HepG2 (cell line): Measurements from ENCODE around the gene NDOR1. TPM values are rescaled to one million over a fixed set of nuclear protein-coding genes. Genes with fewer than 3 reads are reported as not detected.

ENCODE experiments used
- ARNTL ChIP-seq: sonication (generic); formaldehyde crosslinking; IDR thresholded peaks from 2 replicates; pipeline ENCODE4 v1.4.0; 2020; ENCODE audit warnings: mild to moderate bottlenecking, missing genetic modification reagents
- PAF1 ChIP-seq: IDR thresholded peaks from 2 replicates; pipeline ENCODE4 v1.6.1; 2016; ENCODE audit warnings: missing genetic modification reagents, missing compliant biosample characterization
- RBFOX2 ChIP-seq: fragments of 200-400 bp; formaldehyde crosslinking; IDR thresholded peaks from 2 replicates; pipeline ENCODE4 v1.6.1; 2017; ENCODE audit warnings: low read depth, mild to moderate bottlenecking, low read length
- SIX4 ChIP-seq: sonication (generic); formaldehyde crosslinking; IDR thresholded peaks from 2 replicates; pipeline ENCODE4 v1.4.0; 2020; ENCODE audit warnings: missing genetic modification reagents
- ZNF232 ChIP-seq: sonication (generic); formaldehyde crosslinking; IDR thresholded peaks from 2 replicates; pipeline ENCODE4 v1.4.0; 2020; ENCODE audit warnings: missing genetic modification reagents, borderline replicate concordance
- polyA plus RNA-seq, 8 experiments: library from polyadenylated mRNA; depleted of rRNA in 3 of 8; stranded (reverse) in 7 of 8; unstranded in 1 of 8; fragments of >200 nt; fragmentation: Illumina TruSeq in 4 of 8; extraction: Trizol in 4 of 8; gene quantifications; 2 replicates each; pipeline versions ENCODE4 v1.2.1 to v1.2.3, GENCODE V29; 2011 to 2016; ENCODE audit warnings: low read depth in 4 of 8, missing spikeins in 1 of 8, mixed read lengths in 1 of 8; ENCODE audit not compliant: insufficient read depth in 1 of 8
- total RNA-seq, 5 experiments: library from RNA; depleted of rRNA; stranded (reverse); fragments of >200 nt; fragmentation: Illumina TruSeq; extraction: Trizol; gene quantifications; 2 replicates each; pipeline ENCODE4 v1.2.3, GENCODE V29; 2016; ENCODE audit warnings: low read depth in 1 of 5
- TF ChIP-seq, protein P1 (sequence below): sonication (generic); formaldehyde crosslinking; IDR thresholded peaks from 2 replicates; pipeline ENCODE4 v1.4.0; 2020; ENCODE audit warnings: low read depth, missing genetic modification reagents
- TF ChIP-seq, protein P2 (sequence below): sonication (generic); formaldehyde crosslinking; IDR thresholded peaks from 2 replicates; pipeline ENCODE4 v1.5.0; 2020; ENCODE audit warnings: mild to moderate bottlenecking, missing genetic modification reagents, moderate library complexity
- TF ChIP-seq, protein P3 (sequence below): sonication (generic); formaldehyde crosslinking; conservative IDR thresholded peaks from 2 replicates; pipeline ENCODE4 v1.8.0; 2022; ENCODE audit warnings: missing genetic modification reagents
- TF ChIP-seq, protein P4 (sequence below): sonication (generic); formaldehyde crosslinking; conservative IDR thresholded peaks from 2 replicates; pipeline ENCODE4 v1.8.1; 2023; ENCODE audit warnings: missing genetic modification reagents
- TF ChIP-seq, protein P5 (sequence below): sonication (generic); formaldehyde crosslinking; IDR thresholded peaks from 2 replicates; pipeline ENCODE4 v1.8.1; 2023; ENCODE audit warnings: mild to moderate bottlenecking, inconsistent platforms, moderate library complexity, missing genetic modification reagents, borderline replicate concordance
- TF ChIP-seq, protein P6 (sequence below): sonication (generic); formaldehyde crosslinking; IDR thresholded peaks from 2 replicates; pipeline ENCODE4 v1.9.0; 2021; ENCODE audit warnings: missing genetic modification reagents, mild to moderate bottlenecking, borderline replicate concordance
- TF ChIP-seq, protein P7 (sequence below): sonication (generic); formaldehyde crosslinking; IDR thresholded peaks from 2 replicates; pipeline ENCODE4 v1.5.1; 2020; ENCODE audit warnings: missing genetic modification reagents, mild to moderate bottlenecking, borderline replicate concordance
- TF ChIP-seq, protein P8 (sequence below): sonication (generic); formaldehyde crosslinking; IDR thresholded peaks from 2 replicates; pipeline ENCODE4 v1.8.1; 2023; ENCODE audit warnings: mild to moderate bottlenecking, missing genetic modification reagents

NDOR1 gene
- total and polyA plus RNA-seq, 2 of the 13 experiments (the other 11 are each of a cell fraction or from before 2014, with no cell fraction given): 3.6 to 8.7 TPM

DNA sequence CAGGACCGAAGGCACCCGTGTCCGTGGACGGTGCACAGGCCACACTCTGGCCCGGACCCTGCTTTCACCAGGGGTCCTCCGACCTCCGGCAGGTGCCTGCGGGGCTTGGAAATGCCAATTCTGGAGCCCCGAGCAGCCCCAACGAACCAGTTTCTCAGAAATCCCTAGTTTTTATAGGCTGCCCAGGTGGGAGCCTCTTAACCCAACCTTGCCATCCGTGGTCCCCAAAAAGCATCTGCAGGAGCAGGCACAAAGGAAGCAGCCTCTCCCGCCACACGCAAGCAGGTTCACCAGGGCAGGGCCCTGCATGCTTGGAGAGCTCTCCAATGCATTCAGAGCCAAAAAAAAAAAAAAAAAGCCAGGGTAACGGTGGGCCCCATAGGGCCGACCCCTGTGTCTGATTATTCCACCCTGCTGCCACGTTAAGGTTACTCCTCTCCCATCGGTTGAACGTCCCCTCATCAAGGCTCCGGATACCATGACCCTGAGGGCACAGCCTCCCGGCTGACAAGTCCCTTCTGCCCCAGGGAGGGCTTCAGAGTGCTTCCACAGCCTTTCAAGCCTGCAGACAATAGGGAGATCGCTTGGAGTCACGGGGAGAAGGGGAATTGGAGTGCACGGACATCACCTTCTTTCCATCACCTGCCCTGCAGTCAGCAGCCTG is 4.2 kb upstream of the NDOR1 start (continued):
- TF ChIP-seq, protein P1, sequence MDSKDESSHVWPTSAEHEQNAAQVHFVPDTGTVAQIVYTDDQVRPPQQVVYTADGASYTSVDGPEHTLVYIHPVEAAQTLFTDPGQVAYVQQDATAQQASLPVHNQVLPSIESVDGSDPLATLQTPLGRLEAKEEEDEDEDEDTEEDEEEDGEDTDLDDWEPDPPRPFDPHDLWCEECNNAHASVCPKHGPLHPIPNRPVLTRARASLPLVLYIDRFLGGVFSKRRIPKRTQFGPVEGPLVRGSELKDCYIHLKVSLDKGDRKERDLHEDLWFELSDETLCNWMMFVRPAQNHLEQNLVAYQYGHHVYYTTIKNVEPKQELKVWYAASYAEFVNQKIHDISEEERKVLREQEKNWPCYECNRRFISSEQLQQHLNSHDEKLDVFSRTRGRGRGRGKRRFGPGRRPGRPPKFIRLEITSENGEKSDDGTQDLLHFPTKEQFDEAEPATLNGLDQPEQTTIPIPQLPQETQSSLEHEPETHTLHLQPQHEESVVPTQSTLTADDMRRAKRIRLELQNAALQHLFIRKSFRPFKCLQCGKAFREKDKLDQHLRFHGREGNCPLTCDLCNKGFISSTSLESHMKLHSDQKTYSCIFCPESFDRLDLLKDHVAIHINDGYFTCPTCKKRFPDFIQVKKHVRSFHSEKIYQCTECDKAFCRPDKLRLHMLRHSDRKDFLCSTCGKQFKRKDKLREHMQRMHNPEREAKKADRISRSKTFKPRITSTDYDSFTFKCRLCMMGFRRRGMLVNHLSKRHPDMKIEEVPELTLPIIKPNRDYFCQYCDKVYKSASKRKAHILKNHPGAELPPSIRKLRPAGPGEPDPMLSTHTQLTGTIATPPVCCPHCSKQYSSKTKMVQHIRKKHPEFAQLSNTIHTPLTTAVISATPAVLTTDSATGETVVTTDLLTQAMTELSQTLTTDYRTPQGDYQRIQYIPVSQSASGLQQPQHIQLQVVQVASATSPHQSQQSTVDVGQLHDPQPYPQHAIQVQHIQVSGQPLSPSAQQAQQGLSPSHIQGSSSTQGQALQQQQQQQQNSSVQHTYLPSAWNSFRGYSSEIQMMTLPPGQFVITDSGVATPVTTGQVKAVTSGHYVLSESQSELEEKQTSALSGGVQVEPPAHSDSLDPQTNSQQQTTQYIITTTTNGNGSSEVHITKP: peak; percentile 11
- no peak for TF ChIP-seq SIX4 (CRISPR knock-in tag)
- no peak for TF ChIP-seq PAF1 (CRISPR knock-in tag)
- TF ChIP-seq, protein P2, sequence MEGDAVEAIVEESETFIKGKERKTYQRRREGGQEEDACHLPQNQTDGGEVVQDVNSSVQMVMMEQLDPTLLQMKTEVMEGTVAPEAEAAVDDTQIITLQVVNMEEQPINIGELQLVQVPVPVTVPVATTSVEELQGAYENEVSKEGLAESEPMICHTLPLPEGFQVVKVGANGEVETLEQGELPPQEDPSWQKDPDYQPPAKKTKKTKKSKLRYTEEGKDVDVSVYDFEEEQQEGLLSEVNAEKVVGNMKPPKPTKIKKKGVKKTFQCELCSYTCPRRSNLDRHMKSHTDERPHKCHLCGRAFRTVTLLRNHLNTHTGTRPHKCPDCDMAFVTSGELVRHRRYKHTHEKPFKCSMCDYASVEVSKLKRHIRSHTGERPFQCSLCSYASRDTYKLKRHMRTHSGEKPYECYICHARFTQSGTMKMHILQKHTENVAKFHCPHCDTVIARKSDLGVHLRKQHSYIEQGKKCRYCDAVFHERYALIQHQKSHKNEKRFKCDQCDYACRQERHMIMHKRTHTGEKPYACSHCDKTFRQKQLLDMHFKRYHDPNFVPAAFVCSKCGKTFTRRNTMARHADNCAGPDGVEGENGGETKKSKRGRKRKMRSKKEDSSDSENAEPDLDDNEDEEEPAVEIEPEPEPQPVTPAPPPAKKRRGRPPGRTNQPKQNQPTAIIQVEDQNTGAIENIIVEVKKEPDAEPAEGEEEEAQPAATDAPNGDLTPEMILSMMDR (CRISPR knock-in tag): no peak
- no peak for TF ChIP-seq ARNTL (CRISPR knock-in tag)
- TF ChIP-seq, protein P3, sequence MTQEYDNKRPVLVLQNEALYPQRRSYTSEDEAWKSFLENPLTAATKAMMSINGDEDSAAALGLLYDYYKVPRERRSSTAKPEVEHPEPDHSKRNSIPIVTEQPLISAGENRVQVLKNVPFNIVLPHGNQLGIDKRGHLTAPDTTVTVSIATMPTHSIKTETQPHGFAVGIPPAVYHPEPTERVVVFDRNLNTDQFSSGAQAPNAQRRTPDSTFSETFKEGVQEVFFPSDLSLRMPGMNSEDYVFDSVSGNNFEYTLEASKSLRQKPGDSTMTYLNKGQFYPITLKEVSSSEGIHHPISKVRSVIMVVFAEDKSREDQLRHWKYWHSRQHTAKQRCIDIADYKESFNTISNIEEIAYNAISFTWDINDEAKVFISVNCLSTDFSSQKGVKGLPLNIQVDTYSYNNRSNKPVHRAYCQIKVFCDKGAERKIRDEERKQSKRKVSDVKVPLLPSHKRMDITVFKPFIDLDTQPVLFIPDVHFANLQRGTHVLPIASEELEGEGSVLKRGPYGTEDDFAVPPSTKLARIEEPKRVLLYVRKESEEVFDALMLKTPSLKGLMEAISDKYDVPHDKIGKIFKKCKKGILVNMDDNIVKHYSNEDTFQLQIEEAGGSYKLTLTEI (CRISPR knock-in tag): no peak
- TF ChIP-seq, protein P4, sequence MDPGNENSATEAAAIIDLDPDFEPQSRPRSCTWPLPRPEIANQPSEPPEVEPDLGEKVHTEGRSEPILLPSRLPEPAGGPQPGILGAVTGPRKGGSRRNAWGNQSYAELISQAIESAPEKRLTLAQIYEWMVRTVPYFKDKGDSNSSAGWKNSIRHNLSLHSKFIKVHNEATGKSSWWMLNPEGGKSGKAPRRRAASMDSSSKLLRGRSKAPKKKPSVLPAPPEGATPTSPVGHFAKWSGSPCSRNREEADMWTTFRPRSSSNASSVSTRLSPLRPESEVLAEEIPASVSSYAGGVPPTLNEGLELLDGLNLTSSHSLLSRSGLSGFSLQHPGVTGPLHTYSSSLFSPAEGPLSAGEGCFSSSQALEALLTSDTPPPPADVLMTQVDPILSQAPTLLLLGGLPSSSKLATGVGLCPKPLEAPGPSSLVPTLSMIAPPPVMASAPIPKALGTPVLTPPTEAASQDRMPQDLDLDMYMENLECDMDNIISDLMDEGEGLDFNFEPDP (CRISPR knock-in tag): no peak
- TF ChIP-seq, protein P5, sequence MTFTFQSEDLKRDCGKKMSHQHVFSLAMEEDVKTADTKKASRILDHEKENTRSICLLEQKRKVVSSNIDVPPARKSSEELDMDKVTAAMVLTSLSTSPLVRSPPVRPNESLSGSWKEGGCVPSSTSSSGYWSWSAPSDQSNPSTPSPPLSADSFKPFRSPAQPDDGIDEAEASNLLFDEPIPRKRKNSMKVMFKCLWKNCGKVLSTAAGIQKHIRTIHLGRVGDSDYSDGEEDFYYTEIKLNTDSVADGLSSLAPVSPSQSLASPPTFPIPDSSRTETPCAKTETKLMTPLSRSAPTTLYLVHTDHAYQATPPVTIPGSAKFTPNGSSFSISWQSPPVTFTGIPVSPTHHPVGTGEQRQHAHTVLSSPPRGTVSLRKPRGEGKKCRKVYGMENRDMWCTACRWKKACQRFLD (CRISPR knock-in tag): no peak
- TF ChIP-seq, protein P6, sequence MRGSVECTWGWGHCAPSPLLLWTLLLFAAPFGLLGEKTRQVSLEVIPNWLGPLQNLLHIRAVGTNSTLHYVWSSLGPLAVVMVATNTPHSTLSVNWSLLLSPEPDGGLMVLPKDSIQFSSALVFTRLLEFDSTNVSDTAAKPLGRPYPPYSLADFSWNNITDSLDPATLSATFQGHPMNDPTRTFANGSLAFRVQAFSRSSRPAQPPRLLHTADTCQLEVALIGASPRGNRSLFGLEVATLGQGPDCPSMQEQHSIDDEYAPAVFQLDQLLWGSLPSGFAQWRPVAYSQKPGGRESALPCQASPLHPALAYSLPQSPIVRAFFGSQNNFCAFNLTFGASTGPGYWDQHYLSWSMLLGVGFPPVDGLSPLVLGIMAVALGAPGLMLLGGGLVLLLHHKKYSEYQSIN (CRISPR knock-in tag): no peak
- TF ChIP-seq, protein P7, sequence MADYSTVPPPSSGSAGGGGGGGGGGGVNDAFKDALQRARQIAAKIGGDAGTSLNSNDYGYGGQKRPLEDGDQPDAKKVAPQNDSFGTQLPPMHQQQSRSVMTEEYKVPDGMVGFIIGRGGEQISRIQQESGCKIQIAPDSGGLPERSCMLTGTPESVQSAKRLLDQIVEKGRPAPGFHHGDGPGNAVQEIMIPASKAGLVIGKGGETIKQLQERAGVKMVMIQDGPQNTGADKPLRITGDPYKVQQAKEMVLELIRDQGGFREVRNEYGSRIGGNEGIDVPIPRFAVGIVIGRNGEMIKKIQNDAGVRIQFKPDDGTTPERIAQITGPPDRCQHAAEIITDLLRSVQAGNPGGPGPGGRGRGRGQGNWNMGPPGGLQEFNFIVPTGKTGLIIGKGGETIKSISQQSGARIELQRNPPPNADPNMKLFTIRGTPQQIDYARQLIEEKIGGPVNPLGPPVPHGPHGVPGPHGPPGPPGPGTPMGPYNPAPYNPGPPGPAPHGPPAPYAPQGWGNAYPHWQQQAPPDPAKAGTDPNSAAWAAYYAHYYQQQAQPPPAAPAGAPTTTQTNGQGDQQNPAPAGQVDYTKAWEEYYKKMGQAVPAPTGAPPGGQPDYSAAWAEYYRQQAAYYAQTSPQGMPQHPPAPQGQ (CRISPR knock-in tag): no peak
- no peak for TF ChIP-seq RBFOX2
- TF ChIP-seq, protein P8, sequence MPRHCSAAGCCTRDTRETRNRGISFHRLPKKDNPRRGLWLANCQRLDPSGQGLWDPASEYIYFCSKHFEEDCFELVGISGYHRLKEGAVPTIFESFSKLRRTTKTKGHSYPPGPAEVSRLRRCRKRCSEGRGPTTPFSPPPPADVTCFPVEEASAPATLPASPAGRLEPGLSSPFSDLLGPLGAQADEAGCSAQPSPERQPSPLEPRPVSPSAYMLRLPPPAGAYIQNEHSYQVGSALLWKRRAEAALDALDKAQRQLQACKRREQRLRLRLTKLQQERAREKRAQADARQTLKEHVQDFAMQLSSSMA (CRISPR knock-in tag): no peak
- TF ChIP-seq ZNF232 (CRISPR knock-in tag): no peak; the same call in 1 of the 2 replicates
